Activated B cell treated with CpG ODN at 0.5 μM for 24 hours (primary cell): ENCODE results near the gene CLIP1. TPM values are rescaled to one million over a fixed set of nuclear protein-coding genes. Genes with fewer than 3 reads are reported as not detected.

Source experiments
- ATAC-seq: fragments of 200-7000 bp; cut with Tn5 transposase; one replicate; pipeline ENCODE4 v1.10.0; 2021; ENCODE audit warnings: low read depth, mild to moderate bottlenecking, moderate library complexity
- CTCF ChIA-PET: fragments of 350-600 bp; sonication (Branson Sonifier 250); formaldehyde crosslinking; loops from one replicate; lab custom pipeline; 2021; ENCODE audit warnings: antibody characterized with exemption; lab: Charles Lee
- POLR2A ChIA-PET: fragments of 350-600 bp; sonication (Branson Sonifier 250); formaldehyde crosslinking; loops from one replicate; lab custom pipeline; 2021; ENCODE audit warnings: antibody characterized with exemption; lab: Charles Lee
- DNase-seq: peaks from one replicate; pipeline ENCODE4 v3.0.0; 2022
- H3K27ac Mint-ChIP-seq: one replicate; pipeline ENCODE4 v1.8.0; 2020; ENCODE audit warnings: mixed read lengths
- H3K27me3 Mint-ChIP-seq: one replicate; pipeline ENCODE4 v1.8.0; 2021; ENCODE audit warnings: mixed read lengths
- H3K36me3 Mint-ChIP-seq: one replicate; pipeline ENCODE4 v1.8.0; 2021; ENCODE audit warnings: low read depth, mixed read lengths
- H3K4me1 Mint-ChIP-seq: one replicate; pipeline ENCODE4 v1.8.0; 2021; ENCODE audit warnings: mixed read lengths
- H3K4me3 Mint-ChIP-seq: one replicate; pipeline ENCODE4 v1.8.0; 2020; ENCODE audit warnings: mild to moderate bottlenecking, mixed read lengths
- H3K9me3 Mint-ChIP-seq: one replicate; pipeline ENCODE4 v1.8.0; 2020; ENCODE audit warnings: mixed read lengths
- CTCF ChIP-seq: fragments of 200-600 bp; IDR thresholded peaks from one replicate; pipeline ENCODE4 v1.8.0; 2022; ENCODE audit warnings: antibody characterized with exemption, mild to moderate bottlenecking
- intact Hi-C: fragments of 100-400 bp; cut with micrococcal nuclease; formaldehyde crosslinking; loops from one replicate; pipeline ENCODE4 v1.15.1; 2024
- total RNA-seq: library from RNA; stranded (reverse); gene quantifications from 2 replicates; pipeline ENCODE4 v1.2.3, GENCODE V29; 2022

CLIP1 gene
- total RNA-seq, 1 donor from 2014 or later = 63.2 TPM

GRCh38 chr12:122311696-122312095 lies 110.8 kb downstream of the CLIP1 start:
- CTCF ChIA-PET = no interaction called here
- POLR2A ChIA-PET = no interaction called here

GRCh38 chr12:122310626-122311333 lies 111.7 kb downstream of the CLIP1 start:
- peaks cover 3% of the 10 kb centered on the region for H3K4me1 Mint-ChIP-seq
- ChIA-PET POLR2A (no interaction called here), CTCF (no interaction called here)
- DNase-seq (no peak), ATAC-seq (no peak)
- no peak for TF ChIP-seq CTCF
- H3K27ac Mint-ChIP-seq = no peak overlapping the region
- H3K27me3 Mint-ChIP-seq = no peaks in the 10 kb centered on the region
- H3K9me3 Mint-ChIP-seq = no peaks in the 10 kb centered on the region
- H3K4me3 Mint-ChIP-seq = no peak overlapping the region
- intact Hi-C loops = no loop called here
- peaks cover 53% of the 10 kb centered on the region for H3K36me3 Mint-ChIP-seq

More at GRCh38 chr12:122311696-122312095, 110.8 kb downstream of the CLIP1 start:
- H3K36me3 Mint-ChIP-seq = peaks cover 57% of the 10 kb centered on the region
- no peak overlapping the region for H3K27ac Mint-ChIP-seq
- TF ChIP-seq CTCF = no peak
- no peak for DNase-seq
- peaks cover 3% of the 10 kb centered on the region for H3K4me1 Mint-ChIP-seq
- intact Hi-C loops = no loop called here
- no peak for ATAC-seq
- H3K4me3 Mint-ChIP-seq = no peak overlapping the region
- no peaks in the 10 kb centered on the region for H3K27me3 Mint-ChIP-seq
- no peaks in the 10 kb centered on the region for H3K9me3 Mint-ChIP-seq

GRCh38 chr12:122309564-122310121 lies 112.8 kb downstream of the CLIP1 start:
- Mint-ChIP-seq H3K4me1 (peaks cover 3% of the 10 kb centered on the region), H3K27ac (no peak overlapping the region), H3K9me3 (no peaks in the 10 kb centered on the region), H3K36me3 (peaks cover 49% of the 10 kb centered on the region), H3K4me3 (no peak overlapping the region), H3K27me3 (no peaks in the 10 kb centered on the region)
- intact Hi-C loops = no loop called here
- DNase-seq = no peak
- ChIA-PET POLR2A (no interaction called here), CTCF (no interaction called here)
- no peak for ATAC-seq
- no peak for TF ChIP-seq CTCF

GRCh38 chr12:122308811-122309210 lies 113.7 kb downstream of the CLIP1 start:
- no peak overlapping the region for H3K4me3 Mint-ChIP-seq
- no peak for TF ChIP-seq CTCF
- H3K9me3 Mint-ChIP-seq = no peaks in the 10 kb centered on the region
- DNase-seq (no peak), ATAC-seq (no peak)
- peaks cover 50% of the 10 kb centered on the region for H3K36me3 Mint-ChIP-seq
- H3K27me3 Mint-ChIP-seq = no peaks in the 10 kb centered on the region
- CTCF ChIA-PET = no interaction called here
- no peak overlapping the region for H3K27ac Mint-ChIP-seq
- peaks cover 3% of the 10 kb centered on the region for H3K4me1 Mint-ChIP-seq
- intact Hi-C loops = no loop called here
- POLR2A ChIA-PET = no interaction called here

GRCh38 chr12:122306407-122306806 lies 116.1 kb downstream of the CLIP1 start:
- Mint-ChIP-seq H3K27ac (no peak overlapping the region), H3K4me1 (peaks cover 3% of the 10 kb centered on the region), H3K36me3 (peaks cover 52% of the 10 kb centered on the region), H3K9me3 (no peaks in the 10 kb centered on the region), H3K27me3 (no peaks in the 10 kb centered on the region), H3K4me3 (no peak overlapping the region)
- intact Hi-C loops = no loop called here
- POLR2A ChIA-PET = interaction anchor here (0.6 kb wide), 1 partner anchor 64 kb away, joined by 3 read pairs; no protein-coding TSS in a partner anchor
- no peak for TF ChIP-seq CTCF
- no peak for DNase-seq
- no peak for ATAC-seq
- CTCF ChIA-PET = interaction anchor here (0.7 kb wide), 1 partner anchor 30 kb away, joined by 3 read pairs; no protein-coding TSS in a partner anchor
